Activated naive CD4-positive, alpha-beta T cell treated with anti-CD3 and anti-CD28 coated beads, Interleukin-2, amount 10 ng/mL, durations not matched to agents 7 days and 5 days (primary cell): Measurements from ENCODE around the gene DNER.
"Not testable (repeated sequence)": the region's sequence is repeated elsewhere in the genome, so short reads cannot be mapped to it uniquely, and the experiment has no call there.

Source experiments
- CTCF ChIA-PET: fragments of 350-600 bp; sonication (Branson Sonifier 250); formaldehyde crosslinking; loops from one replicate; lab custom pipeline; 2021; ENCODE audit warnings: antibody characterized with exemption; lab: Charles Lee
- DNase-seq: peaks from one replicate; pipeline ENCODE4 v3.0.0-alpha.2; 2020
- H3K27ac Mint-ChIP-seq: one replicate; pipeline ENCODE4 v1.8.0; 2021; ENCODE audit warnings: mild to moderate bottlenecking, moderate library complexity, mixed read lengths
- H3K27me3 Mint-ChIP-seq: one replicate; pipeline ENCODE4 v1.8.0; 2021; ENCODE audit warnings: mild to moderate bottlenecking, mixed read lengths
- H3K36me3 Mint-ChIP-seq: one replicate; pipeline ENCODE4 v1.8.0; 2021; ENCODE audit warnings: mixed read lengths
- H3K4me1 Mint-ChIP-seq: one replicate; pipeline ENCODE4 v1.8.0; 2021; ENCODE audit warnings: mixed read lengths
- H3K4me3 Mint-ChIP-seq: one replicate; pipeline ENCODE4 v1.8.0; 2021; ENCODE audit warnings: mild to moderate bottlenecking, moderate library complexity, mixed read lengths
- H3K9me3 Mint-ChIP-seq: one replicate; pipeline ENCODE4 v1.8.0; 2021; ENCODE audit warnings: mixed read lengths

The DNER gene

GRCh38 chr2:229373311-229373710 is 341.0 kb downstream of the DNER start:
- DNase-seq, CTCF ChIA-PET, H3K9me3 Mint-ChIP-seq, H3K4me1 Mint-ChIP-seq, H3K4me3 Mint-ChIP-seq, H3K27ac Mint-ChIP-seq, H3K36me3 Mint-ChIP-seq, H3K27me3 Mint-ChIP-seq: not testable (repeated sequence)

- CTCF ChIA-PET, result no interaction called here
- Mint-ChIP-seq H3K27ac (no peak overlapping the region), H3K4me3 (no peak overlapping the region), H3K27me3 (no peaks in the 10 kb centered on the region), H3K36me3 (no peaks in the 10 kb centered on the region), H3K4me1 (no peaks in the 10 kb centered on the region), H3K9me3 (no peaks in the 10 kb centered on the region)
- DNase-seq, result no peak
These were observed 342.1 kb downstream of the DNER start for GRCh38 chr2:229372207-229372606.

GRCh38 chr2:229371086-229371485 is 343.3 kb downstream of the DNER start:
- no peak for DNase-seq
- Mint-ChIP-seq H3K9me3 (peaks cover 3% of the 10 kb centered on the region), H3K36me3 (no peaks in the 10 kb centered on the region), H3K27me3 (no peaks in the 10 kb centered on the region), H3K4me1 (no peaks in the 10 kb centered on the region), H3K4me3 (no peak overlapping the region), H3K27ac (no peak overlapping the region)
- CTCF ChIA-PET, result no interaction called here

- H3K27ac Mint-ChIP-seq, result no peak overlapping the region
- H3K36me3 Mint-ChIP-seq, result no peaks in the 10 kb centered on the region
- DNase-seq, result no peak
- CTCF ChIA-PET, result no interaction called here
- H3K4me1 Mint-ChIP-seq, result no peaks in the 10 kb centered on the region
- H3K4me3 Mint-ChIP-seq, result no peak overlapping the region
- H3K27me3 Mint-ChIP-seq, result no peaks in the 10 kb centered on the region
- peaks cover 3% of the 10 kb centered on the region for H3K9me3 Mint-ChIP-seq
These were observed 343.8 kb downstream of the DNER start for GRCh38 chr2:229370509-229370908.

GRCh38 chr2:229363185-229363814 is 351.1 kb downstream of the DNER start:
- Mint-ChIP-seq H3K4me3 (no peak overlapping the region), H3K36me3 (no peaks in the 10 kb centered on the region), H3K4me1 (no peaks in the 10 kb centered on the region), H3K9me3 (peaks cover 4% of the 10 kb centered on the region), H3K27ac (no peak overlapping the region), H3K27me3 (no peaks in the 10 kb centered on the region)
- CTCF ChIA-PET, result no interaction called here
- no peak for DNase-seq

GRCh38 chr2:229350883-229351282 is 363.5 kb downstream of the DNER start:
- Mint-ChIP-seq H3K27me3 (no peaks in the 10 kb centered on the region), H3K36me3 (no peaks in the 10 kb centered on the region), H3K4me3 (no peak overlapping the region), H3K4me1 (no peaks in the 10 kb centered on the region), H3K27ac (no peak overlapping the region), H3K9me3 (peaks cover 5% of the 10 kb centered on the region)
- no peak for DNase-seq
- CTCF ChIA-PET, result no interaction called here

- Mint-ChIP-seq H3K27me3 (no peaks in the 10 kb centered on the region), H3K27ac (no peak overlapping the region), H3K4me1 (no peaks in the 10 kb centered on the region), H3K36me3 (no peaks in the 10 kb centered on the region), H3K4me3 (no peak overlapping the region), H3K9me3 (peaks cover 5% of the 10 kb centered on the region)
- DNase-seq, result no peak
- CTCF ChIA-PET, result no interaction called here
These were observed 364.1 kb downstream of the DNER start for GRCh38 chr2:229350117-229350805.

- Mint-ChIP-seq H3K36me3 (no peaks in the 10 kb centered on the region), H3K4me3 (no peak overlapping the region), H3K27me3 (no peaks in the 10 kb centered on the region), H3K27ac (no peak overlapping the region), H3K9me3 (peaks cover 5% of the 10 kb centered on the region), H3K4me1 (no peaks in the 10 kb centered on the region)
- no peak for DNase-seq
- CTCF ChIA-PET, result no interaction called here
These were observed 366.2 kb downstream of the DNER start for GRCh38 chr2:229348128-229348527.

- H3K9me3 Mint-ChIP-seq, result peaks cover 2% of the 10 kb centered on the region
- H3K27ac Mint-ChIP-seq, result no peak overlapping the region
- CTCF ChIA-PET, result no interaction called here
- no peaks in the 10 kb centered on the region for H3K27me3 Mint-ChIP-seq
- H3K4me1 Mint-ChIP-seq, result no peaks in the 10 kb centered on the region
- no peak overlapping the region for H3K4me3 Mint-ChIP-seq
- no peak for DNase-seq
- H3K36me3 Mint-ChIP-seq, result no peaks in the 10 kb centered on the region
These were observed 367.4 kb downstream of the DNER start for GRCh38 chr2:229346816-229347540.

GRCh38 chr2:229344955-229345354 is 369.4 kb downstream of the DNER start:
- H3K4me1 Mint-ChIP-seq, result no peaks in the 10 kb centered on the region
- H3K27me3 Mint-ChIP-seq, result no peaks in the 10 kb centered on the region
- no peak overlapping the region for H3K4me3 Mint-ChIP-seq
- CTCF ChIA-PET, result no interaction called here
- no peak for DNase-seq
- no peak overlapping the region for H3K27ac Mint-ChIP-seq
- H3K9me3 Mint-ChIP-seq, result no peaks in the 10 kb centered on the region
- no peaks in the 10 kb centered on the region for H3K36me3 Mint-ChIP-seq

- Mint-ChIP-seq H3K27ac (no peak overlapping the region), H3K9me3 (no peaks in the 10 kb centered on the region), H3K36me3 (no peaks in the 10 kb centered on the region), H3K4me3 (no peak overlapping the region), H3K27me3 (no peaks in the 10 kb centered on the region), H3K4me1 (no peaks in the 10 kb centered on the region)
- no peak for DNase-seq
- CTCF ChIA-PET, result no interaction called here
These were observed 370.2 kb downstream of the DNER start for GRCh38 chr2:229344151-229344551.

GRCh38 chr2:229343661-229344060 is 370.7 kb downstream of the DNER start:
- no peak for DNase-seq
- Mint-ChIP-seq H3K4me3 (no peak overlapping the region), H3K27me3 (no peaks in the 10 kb centered on the region), H3K36me3 (no peaks in the 10 kb centered on the region), H3K4me1 (no peaks in the 10 kb centered on the region), H3K9me3 (no peaks in the 10 kb centered on the region), H3K27ac (no peak overlapping the region)
- CTCF ChIA-PET, result no interaction called here

- CTCF ChIA-PET, result no interaction called here
- no peak for DNase-seq
These were observed 372.0 kb downstream of the DNER start for GRCh38 chr2:229342376-229342775.

GRCh38 chr2:229340086-229340760 is 374.1 kb downstream of the DNER start:
- no peaks in the 10 kb centered on the region for H3K4me1 Mint-ChIP-seq
- no peak overlapping the region for H3K27ac Mint-ChIP-seq
- H3K4me3 Mint-ChIP-seq, result no peak overlapping the region
- no peaks in the 10 kb centered on the region for H3K27me3 Mint-ChIP-seq
- no peak for DNase-seq
- CTCF ChIA-PET, result no interaction called here
- no peaks in the 10 kb centered on the region for H3K9me3 Mint-ChIP-seq
- H3K36me3 Mint-ChIP-seq, result no peaks in the 10 kb centered on the region

More at GRCh38 chr2:229342376-229342775, 372.0 kb downstream of the DNER start:
- H3K9me3 Mint-ChIP-seq, result no peaks in the 10 kb centered on the region
- no peaks in the 10 kb centered on the region for H3K27me3 Mint-ChIP-seq
- H3K36me3 Mint-ChIP-seq, result no peaks in the 10 kb centered on the region
- H3K4me3 Mint-ChIP-seq, result no peak overlapping the region
- H3K4me1 Mint-ChIP-seq, result no peaks in the 10 kb centered on the region
- H3K27ac Mint-ChIP-seq, result no peak overlapping the region
